AG04450 (cell line): ENCODE measurements around the gene PLSCR4. TPM values are rescaled to one million over a fixed set of nuclear protein-coding genes. Genes with fewer than 3 reads are reported as not detected.

Experiments used
- CTCF ChIA-PET: fragments of 300-600, 350-600 bp; formaldehyde crosslinking; extraction: SDS; loops from one replicate; lab custom pipeline; 2022; ENCODE audit warnings: antibody characterized with exemption, inconsistent platforms; lab: Charles Lee
- POLR2A ChIA-PET: fragments of 350-600 bp; formaldehyde crosslinking; extraction: SDS; loops from one replicate; lab custom pipeline; 2021; ENCODE audit warnings: antibody characterized with exemption, inconsistent platforms; lab: Yijun Ruan, JAX
- DNase-seq: peaks from one replicate; pipeline ENCODE4 v3.0.0-alpha.2; 2011; ENCODE audit warnings: low read depth, low spot score
- H3K27ac ChIP-seq: one replicate; pipeline ENCODE4 v1.5.1; 2012; ENCODE audit warnings: low read depth, low read length, control low read depth
- H3K27me3 ChIP-seq: one replicate; pipeline ENCODE4 v1.6.0; 2012; ENCODE audit warnings: low read length; ENCODE audit not compliant: control insufficient read depth, insufficient read depth
- H3K4me3 ChIP-seq: 2 replicates; pipeline ENCODE4 v1.5.1; 2011; ENCODE audit warnings: mild to moderate bottlenecking, low read depth, low read length, control low read depth
- H3K9me3 ChIP-seq: 2 replicates; pipeline ENCODE4 v1.5.1; 2012; ENCODE audit warnings: low read length; ENCODE audit not compliant: control insufficient read depth, insufficient read depth
- polyA plus RNA-seq: library from polyadenylated mRNA; depleted of rRNA; stranded (reverse); fragments of >200 nt; gene quantifications from 2 replicates; pipeline ENCODE4 v1.2.3, GENCODE V29; 2011
- TF ChIP-seq, protein P1 (sequence below): IDR thresholded peaks from 2 replicates; pipeline ENCODE4 v1.5.1; 2011; ENCODE audit warnings: low read depth, low read length, control low read depth, inconsistent platforms

The PLSCR4 gene
- polyA plus RNA-seq, 1 experiment, result 8.5 TPM

DNA sequence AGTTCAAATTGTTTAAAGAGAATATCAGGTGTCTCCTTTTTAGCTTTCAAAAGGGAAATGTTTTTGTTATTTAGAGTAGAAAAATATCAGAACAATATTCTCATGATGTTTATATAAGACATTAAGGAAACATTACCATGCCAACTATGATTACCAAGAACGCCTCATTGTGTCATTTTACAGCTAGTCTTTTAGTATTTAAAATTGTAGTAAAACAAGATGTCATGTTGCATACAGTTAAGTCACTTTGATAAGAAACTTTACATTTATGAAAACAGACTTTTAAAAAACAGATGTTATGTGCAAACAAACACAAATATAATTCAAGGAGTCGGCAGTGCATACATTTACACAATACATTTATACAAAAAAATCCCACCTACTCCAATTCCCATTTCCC lies 4.4 kb downstream of the PLSCR4 start:
- POLR2A ChIA-PET, result no interaction called here

DNA sequence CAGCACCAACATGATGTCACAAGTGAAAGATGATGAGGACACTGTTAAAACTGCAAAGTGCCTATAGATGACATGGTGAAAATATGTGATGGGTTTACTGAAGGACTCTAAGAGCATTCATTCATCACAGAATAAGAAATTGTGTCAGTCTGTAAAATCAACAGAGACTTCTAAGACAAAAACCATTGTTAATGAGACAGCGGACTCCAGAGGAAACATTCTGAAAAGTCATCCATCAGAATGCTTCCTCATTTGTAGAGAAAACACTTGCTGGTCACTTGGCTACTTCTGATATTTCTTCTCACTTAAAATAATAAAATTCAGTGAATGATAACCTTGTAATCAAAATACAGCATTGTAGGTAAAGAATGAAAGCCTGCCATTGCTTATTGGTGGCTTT lies 7.3 kb downstream of the PLSCR4 start:
- CTCF ChIA-PET, result no interaction called here
- Histone ChIP-seq H3K27ac (no peak overlapping the region), H3K9me3 (no peaks in the 10 kb centered on the region), H3K4me3 (no peak overlapping the region), H3K27me3 (no peaks in the 10 kb centered on the region)
- no peak for DNase-seq
- POLR2A ChIA-PET, result no interaction called here
- TF ChIP-seq, protein P1, sequence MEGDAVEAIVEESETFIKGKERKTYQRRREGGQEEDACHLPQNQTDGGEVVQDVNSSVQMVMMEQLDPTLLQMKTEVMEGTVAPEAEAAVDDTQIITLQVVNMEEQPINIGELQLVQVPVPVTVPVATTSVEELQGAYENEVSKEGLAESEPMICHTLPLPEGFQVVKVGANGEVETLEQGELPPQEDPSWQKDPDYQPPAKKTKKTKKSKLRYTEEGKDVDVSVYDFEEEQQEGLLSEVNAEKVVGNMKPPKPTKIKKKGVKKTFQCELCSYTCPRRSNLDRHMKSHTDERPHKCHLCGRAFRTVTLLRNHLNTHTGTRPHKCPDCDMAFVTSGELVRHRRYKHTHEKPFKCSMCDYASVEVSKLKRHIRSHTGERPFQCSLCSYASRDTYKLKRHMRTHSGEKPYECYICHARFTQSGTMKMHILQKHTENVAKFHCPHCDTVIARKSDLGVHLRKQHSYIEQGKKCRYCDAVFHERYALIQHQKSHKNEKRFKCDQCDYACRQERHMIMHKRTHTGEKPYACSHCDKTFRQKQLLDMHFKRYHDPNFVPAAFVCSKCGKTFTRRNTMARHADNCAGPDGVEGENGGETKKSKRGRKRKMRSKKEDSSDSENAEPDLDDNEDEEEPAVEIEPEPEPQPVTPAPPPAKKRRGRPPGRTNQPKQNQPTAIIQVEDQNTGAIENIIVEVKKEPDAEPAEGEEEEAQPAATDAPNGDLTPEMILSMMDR, result no peak

More for the DNA sequence above, 4.4 kb downstream of the PLSCR4 start:
- H3K9me3 ChIP-seq, result no peaks in the 10 kb centered on the region
- no peak overlapping the region for H3K4me3 ChIP-seq
- H3K27me3 ChIP-seq, result no peaks in the 10 kb centered on the region
- H3K27ac ChIP-seq, result no peak overlapping the region
- CTCF ChIA-PET, result interaction anchor here (2.4 kb wide), 1 partner anchor 80 kb away, joined by 12 read pairs; no protein-coding TSS in a partner anchor
- TF ChIP-seq, protein P1, result no peak
- no peak for DNase-seq

DNA sequence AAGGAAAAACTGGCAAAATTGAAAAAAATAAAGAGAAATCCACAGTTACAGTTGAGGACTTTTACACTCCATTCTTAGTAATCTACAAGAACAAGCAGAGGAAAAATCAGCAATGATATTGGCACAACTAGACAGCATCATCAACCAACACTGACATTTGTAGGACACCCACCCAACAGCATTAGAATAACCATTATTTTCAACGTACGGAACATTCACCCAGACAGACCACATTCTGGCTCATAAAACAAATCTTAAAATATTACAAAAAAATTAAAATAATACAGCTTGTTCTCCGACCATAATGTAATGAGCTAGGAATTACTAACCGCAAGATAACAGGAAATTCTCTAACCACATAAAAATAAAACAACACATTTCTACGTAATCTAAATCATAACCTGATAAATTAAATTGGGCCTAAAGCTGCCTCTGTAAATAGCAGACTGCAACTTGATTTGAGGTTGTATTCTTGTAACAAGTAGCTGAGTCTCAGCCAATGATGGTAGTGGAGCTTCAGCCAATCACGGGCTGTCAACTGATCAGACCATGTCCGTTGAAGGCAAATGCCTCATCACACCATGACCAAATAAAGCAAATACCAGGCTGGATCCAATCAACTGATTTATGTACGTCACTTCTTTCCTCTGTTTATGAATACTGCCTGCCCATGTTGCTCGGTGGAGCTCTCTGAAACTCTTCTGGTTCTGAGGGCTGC lies 9.2 kb downstream of the PLSCR4 start:
- H3K27me3 ChIP-seq, result no peaks in the 10 kb centered on the region
- no peak overlapping the region for H3K27ac ChIP-seq
- ChIA-PET POLR2A (no interaction called here), CTCF (interaction anchor here (0.5 to 1.9 kb wide), 3 partner anchors 10 to 85 kb away, joined by 3 to 7 read pairs (median 3); no protein-coding TSS in a partner anchor)
- TF ChIP-seq, protein P1, result no peak
- DNase-seq, result no peak
- H3K4me3 ChIP-seq, result no peak overlapping the region
- H3K9me3 ChIP-seq, result no peaks in the 10 kb centered on the region

DNA sequence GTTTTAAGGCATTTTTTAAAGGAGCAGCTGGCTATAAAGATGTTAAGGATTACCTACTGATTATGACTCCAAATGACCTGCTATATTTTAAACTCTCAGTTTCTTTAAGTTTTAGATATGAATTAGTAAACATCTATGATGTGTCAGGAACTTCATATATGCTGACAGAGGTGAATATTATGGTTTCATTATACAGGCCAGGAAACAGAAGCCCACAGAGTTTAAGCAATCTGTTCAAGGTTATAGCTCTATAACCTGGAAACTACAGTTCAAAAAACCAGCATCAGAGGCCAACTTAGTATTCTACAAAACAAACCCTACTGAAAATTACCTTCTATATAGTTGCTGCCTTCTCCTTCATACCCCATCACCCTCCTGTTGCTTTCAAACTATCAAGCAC lies 17.4 kb downstream of the PLSCR4 start:
- DNase-seq, result no peak
- CTCF ChIA-PET, result interaction anchor here (1.9 to 2.6 kb wide), 2 partner anchors 13 to 44 kb away, joined by 8 read pairs; no protein-coding TSS in a partner anchor
- TF ChIP-seq, protein P1, result no peak
- H3K4me3 ChIP-seq, result no peak overlapping the region
- POLR2A ChIA-PET, result no interaction called here
- H3K27ac ChIP-seq, result no peak overlapping the region
- H3K9me3 ChIP-seq, result peaks cover 6% of the 10 kb centered on the region; the same call in 1 of the 2 replicates
- H3K27me3 ChIP-seq, result no peaks in the 10 kb centered on the region

DNA sequence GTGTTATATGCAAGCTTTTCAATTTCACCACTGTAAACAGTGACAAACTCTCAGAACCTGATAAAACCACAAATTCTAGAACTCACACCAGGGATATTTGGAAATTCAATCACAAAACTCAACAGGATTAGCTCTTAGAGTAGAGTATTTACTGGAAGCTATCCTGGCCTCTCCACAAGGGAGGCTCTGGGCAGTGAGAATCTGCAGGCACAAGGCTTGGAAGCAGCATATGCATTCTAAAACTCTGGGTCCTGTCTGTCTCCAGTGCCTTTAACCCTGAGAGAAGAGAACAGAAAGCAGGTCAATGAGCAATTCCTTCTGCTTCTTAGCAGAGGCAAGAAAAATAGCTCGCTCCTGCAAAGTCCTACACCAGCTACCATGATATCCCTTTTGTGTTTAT lies 23.4 kb downstream of the PLSCR4 start:
- no peaks in the 10 kb centered on the region for H3K27me3 ChIP-seq
- no peak for DNase-seq
- ChIA-PET POLR2A (no interaction called here), CTCF (interaction anchor here (2.0 kb wide), 1 partner anchor 100 kb away, joined by 7 read pairs; no protein-coding TSS in a partner anchor)
- no peak overlapping the region for H3K27ac ChIP-seq
- H3K4me3 ChIP-seq, result no peak overlapping the region
- no peaks in the 10 kb centered on the region; the same call in 1 of the 2 replicates for H3K9me3 ChIP-seq
- TF ChIP-seq, protein P1, result no peak
